ENCODE measurements around the gene TGFB1.

TGFB1 gene

DNA sequence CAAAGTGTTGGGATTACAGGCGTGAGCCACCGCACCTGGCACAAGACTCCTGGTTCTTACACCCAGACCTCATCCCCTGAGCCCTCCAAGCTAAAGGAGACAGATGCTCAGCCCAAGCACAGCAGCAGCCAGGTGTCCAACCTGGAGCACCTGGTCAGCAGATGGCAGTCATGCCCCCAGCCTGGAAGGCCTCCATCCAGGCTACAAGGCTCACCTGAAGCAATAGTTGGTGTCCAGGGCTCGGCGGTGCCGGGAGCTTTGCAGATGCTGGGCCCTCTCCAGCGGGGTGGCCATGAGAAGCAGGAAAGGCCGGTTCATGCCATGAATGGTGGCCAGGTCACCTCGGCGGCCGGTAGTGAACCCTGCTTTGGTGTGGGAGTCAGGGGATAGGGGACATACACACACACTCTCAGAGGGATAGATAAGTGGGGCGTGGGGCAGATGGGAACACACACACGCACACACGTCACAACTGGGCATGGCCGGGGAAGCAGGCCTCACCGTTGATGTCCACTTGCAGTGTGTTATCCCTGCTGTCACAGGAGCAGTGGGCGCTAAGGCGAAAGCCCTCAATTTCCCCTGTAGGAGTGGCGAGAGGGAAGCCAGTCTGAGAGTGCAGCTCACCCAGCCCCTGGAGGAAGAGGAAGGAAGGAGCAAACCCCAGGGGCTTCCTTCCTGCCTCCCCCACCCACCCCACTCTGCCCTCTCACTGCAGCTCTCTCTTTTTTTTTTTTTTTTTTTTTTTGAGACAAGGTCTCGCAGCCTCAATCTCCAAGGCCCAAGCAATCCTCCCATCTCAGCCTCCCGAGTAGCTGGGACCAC lies 11.8 kb downstream of the TGFB1 start:
- no peak for DNase-seq (ENCODE audit: low read depth)

DNA sequence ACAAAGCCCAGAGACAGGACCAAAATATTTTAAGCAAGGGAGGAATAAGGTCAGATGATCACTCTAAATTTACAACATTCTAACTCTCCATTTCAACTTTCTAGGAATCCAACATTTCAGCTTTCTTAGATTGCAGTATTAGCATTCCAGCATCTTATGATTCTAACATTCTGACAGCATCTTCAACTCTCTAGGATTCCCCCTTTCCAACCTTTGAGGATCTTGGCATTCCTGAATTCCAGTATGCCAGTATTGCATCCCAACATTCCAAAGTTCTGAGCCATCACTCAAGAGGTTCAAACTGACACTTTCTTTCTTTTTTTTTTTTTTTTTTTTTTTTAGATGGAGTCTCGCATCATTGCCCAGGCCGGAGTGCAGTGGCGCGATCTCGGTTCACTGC lies 13.8 kb downstream of the TGFB1 start:
- peak; percentile 80 for DNase-seq (ENCODE audit: low read depth)

DNA sequence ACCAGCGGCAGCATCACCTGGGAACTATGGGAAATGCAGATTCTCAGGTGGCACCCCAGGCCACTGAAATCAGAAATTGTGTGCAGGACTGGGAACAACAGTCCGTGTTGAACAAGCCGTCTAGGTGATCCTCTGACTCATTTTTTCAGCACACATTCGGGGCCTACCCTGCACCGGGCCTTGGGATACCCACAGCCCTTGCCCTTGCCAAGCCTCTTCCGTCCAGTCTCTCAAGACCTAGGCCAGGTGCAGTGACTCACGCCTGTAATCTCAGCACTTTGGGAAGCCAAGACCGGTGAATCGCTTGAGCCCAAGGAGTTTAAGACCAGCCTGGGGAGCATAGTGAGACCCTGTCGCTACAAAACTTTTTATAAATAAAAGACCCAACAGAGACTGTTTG lies 18.3 kb downstream of the TGFB1 start:
- no peak for DNase-seq (ENCODE audit: low read depth)

- DNase-seq (ENCODE audit: low read depth): no peak
These were observed 18.9 kb downstream of the TGFB1 start for GRCh38 chr19:41334793-41335192.

- DNase-seq (ENCODE audit: low read depth): no peak
These were observed 21.3 kb downstream of the TGFB1 start for GRCh38 chr19:41332468-41332867.

- DNase-seq (ENCODE audit: low read depth): no peak
These were observed 21.7 kb downstream of the TGFB1 start for GRCh38 chr19:41332000-41332399.

DNA sequence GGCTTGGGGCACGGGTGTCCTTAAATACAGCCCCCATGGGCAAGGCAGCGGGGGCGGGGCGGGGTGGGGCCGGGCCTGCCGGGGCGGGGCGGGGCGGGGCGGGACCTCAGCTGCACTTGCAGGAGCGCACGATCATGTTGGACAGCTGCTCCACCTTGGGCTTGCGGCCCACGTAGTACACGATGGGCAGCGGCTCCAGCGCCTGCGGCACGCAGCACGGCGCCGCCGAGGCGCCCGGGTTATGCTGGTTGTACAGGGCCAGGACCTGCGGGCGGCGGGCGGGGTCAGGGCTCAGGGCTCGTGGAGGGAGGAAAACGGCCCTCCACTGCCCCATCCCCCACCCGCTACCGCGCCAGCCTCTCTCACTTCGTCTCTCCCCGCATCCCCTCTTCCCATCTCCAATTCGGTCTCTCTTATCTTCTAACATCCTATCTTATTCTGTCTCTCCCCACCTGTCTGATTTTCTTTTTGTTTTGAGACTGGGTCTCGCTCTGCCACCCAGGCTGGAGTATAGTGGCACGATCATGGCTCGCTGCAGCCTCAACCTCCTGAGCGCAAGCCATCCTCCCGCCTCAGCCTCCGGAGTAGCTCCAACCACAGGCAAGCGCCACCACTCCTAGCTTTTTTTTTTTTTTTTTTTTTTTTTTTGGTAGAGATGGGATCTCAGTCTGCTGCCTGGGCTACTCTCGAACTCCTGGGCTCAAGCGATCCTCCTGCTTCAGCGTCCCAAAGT lies 22.6 kb downstream of the TGFB1 start:
- DNase-seq (ENCODE audit: low read depth): no peak

GRCh38 chr19:41330481-41330880 lies 23.2 kb downstream of the TGFB1 start:
- DNase-seq (ENCODE audit: low read depth): no peak

DNA sequence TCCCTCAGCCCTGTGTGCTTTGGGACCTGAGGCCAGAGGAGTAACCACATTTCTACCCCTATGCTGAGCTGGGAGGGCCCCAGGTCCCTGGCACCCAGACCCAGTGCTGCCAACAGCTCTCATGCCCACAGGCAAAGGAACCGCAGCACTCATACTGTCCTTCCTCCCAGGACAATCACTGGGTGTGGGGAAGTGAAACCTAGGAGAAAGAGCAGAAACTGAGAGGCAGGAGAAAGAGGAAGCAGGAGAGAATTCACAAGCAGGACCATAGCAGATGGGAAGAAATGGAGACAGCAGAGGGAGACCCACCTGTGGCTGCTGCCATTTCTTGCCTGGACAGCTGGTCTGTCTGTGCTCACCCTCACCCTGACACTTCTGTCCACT lies 24.9 kb downstream of the TGFB1 start:
- DNase-seq (ENCODE audit: low read depth): no peak

GRCh38 chr19:41328157-41328841 lies 25.4 kb downstream of the TGFB1 start:
- no peak for DNase-seq (ENCODE audit: low read depth)

GRCh38 chr19:41327576-41328156 lies 26.1 kb downstream of the TGFB1 start:
- DNase-seq (ENCODE audit: low read depth): peak; percentile 53

DNA sequence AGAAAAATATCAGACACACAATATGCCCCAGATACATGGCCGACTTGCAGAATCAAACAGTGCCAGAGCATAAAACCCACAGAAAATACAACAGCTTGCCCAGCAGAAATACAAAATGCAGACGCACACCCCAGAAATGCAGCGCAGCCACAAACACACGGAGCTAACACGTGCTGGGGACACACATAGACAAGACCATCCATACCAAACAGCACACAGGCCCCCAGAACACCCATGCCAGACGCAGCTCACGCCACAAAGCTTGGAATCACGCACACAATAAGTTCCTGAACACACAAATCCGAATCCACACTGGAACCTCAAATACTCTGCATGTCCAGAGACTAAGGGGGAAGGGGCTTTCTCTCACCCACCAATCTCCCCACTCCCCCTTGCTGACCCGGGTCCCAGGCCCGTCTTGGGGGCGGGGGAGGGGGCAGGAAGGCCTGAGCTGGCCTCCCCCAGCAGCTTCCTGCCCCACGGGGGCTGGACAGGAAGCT lies 26.6 kb downstream of the TGFB1 start:
- no peak for DNase-seq (ENCODE audit: low read depth)

DNA sequence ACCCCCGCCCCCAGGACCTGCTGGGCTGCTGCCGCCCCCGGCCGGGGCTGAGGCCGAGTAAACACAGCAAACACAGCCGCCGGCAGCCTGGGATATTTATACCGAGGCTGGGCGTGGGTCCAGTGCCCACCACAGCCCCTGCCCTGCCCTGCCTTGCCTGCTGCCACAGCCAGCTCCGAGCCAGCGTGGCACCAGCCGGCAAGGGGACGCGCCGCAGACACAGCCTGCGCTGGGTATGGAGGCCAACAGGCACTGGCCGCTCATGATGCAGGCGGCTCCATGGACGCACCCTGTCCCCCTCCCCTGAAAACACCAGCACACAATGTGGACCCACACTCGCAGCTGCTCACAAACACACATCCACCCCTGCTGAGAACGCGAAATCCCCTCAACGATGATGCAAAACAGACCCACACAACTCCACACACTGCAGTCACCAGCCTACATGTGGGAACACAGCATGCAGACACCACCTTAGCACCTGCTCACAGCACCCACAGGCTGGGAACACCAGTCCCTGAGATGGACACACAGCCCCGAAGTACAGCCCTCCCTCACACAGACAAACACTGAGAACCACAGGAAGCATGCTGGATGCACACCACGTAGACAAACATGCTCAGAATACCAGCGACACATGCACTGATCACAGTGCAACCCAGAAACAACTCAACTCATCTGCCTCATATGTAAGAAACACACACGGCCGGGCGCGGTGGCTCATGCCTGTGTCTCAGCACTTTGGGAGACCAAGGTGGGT lies 27.6 kb downstream of the TGFB1 start:
- peak; percentile 75 for DNase-seq (ENCODE audit: low read depth)

GRCh38 chr19:41325640-41325946 lies 28.1 kb downstream of the TGFB1 start:
- no peak for DNase-seq (ENCODE audit: low read depth)

DNA sequence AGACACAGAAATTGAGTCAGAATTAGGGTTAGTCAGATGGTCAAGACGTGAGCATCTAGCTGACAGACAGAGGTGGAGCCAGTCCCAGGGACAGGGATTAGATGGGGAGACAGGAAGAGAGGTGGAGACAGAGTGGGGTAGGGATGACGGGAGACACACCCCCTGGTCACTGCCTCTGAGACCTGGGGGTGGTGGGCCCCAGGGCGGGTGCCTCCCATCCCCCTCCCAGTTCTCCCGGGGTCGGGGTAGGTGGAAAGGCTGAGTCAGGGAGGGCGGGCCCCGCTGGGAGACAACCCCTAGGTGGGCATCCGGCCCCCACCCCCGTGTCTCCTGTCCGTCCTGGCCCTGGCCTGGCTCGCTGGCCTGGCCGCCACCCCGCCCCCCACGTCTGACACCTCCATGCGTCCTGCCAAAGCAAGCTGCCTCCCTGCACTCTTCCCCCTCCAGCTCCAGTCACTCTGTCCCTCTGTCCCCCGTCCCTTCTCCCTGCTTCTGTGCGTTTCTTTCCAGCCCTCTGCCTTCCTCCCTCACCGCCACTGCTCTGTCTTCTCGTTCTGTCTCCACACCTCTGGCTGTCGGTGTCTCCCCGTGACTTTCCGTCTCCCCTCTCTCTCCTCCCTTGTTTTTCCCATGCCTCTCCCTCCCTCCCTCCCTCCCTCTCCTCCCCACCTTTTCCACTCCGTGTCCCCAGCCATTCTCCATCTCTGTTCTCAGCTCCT lies 28.6 kb downstream of the TGFB1 start:
- DNase-seq (ENCODE audit: low read depth): peak; percentile 83

GRCh38 chr19:41324231-41324702 lies 29.5 kb downstream of the TGFB1 start:
- no peak for DNase-seq (ENCODE audit: low read depth)

- peak; percentile 97 for DNase-seq (ENCODE audit: low read depth)
These were observed 30.1 kb downstream of the TGFB1 start for GRCh38 chr19:41323430-41324125.

GRCh38 chr19:41323023-41323422 lies 30.7 kb downstream of the TGFB1 start:
- peak; percentile 79 for DNase-seq (ENCODE audit: low read depth)

- no peak for DNase-seq (ENCODE audit: low read depth)
These were observed 31.3 kb downstream of the TGFB1 start for GRCh38 chr19:41322451-41322850.

DNA sequence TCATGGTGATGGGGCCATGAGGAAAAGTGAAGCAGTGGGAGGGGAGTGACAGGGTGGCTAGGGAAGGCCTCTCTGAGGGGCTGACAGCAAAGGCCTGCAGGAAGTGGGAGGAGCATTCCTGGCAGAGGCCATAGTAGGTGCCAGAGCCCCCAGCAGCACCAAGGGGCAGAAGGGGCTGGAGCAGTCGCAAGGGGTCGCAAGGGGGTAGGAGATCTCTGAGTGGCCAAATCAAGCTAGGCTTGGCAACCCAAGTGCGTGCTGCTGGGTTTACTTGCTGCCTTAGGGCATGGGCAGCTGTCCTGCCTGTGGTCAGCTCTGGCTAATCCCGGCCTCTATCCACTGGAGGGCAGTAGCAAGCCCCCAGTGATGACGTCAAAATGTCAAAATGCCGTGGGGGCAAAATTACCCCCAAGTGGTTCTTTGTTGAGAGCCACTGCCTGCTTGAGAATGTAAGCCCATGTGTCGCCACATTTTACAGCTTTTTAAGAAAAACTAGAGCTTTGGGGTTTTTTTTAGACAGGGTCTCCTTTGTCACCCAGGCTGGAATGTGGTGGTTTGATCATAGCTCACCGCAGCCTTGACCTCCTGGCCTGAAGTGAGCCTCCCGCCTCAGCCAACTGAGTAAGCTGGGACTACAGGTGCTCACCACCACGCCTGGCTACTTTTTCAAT lies 32.0 kb downstream of the TGFB1 start:
- DNase-seq (ENCODE audit: low read depth): peak; percentile 75

Measured in amniotic epithelial cell (primary cell).